Stimulated activated CD4-positive, alpha-beta T cell treated with anti-CD3 and anti-CD28 coated beads, TNF-alpha, amount 100 ng/mL, for 24 hours (primary cell): ENCODE data around the gene FAM83B.
"Not testable (repeated sequence)": the region's sequence is repeated elsewhere in the genome, so short reads cannot be mapped to it uniquely, and the experiment has no call there.

Source experiments
- DNase-seq, 3 experiments: peaks; one replicate each; pipeline ENCODE4 v3.0.0-alpha.2; 2020; ENCODE audit warnings: low read depth in 3 of 3

FAM83B gene

GRCh38 chr6:54860132-54860531 lies 13.6 kb downstream of the FAM83B start:
- no peak for DNase-seq

- DNase-seq, result no peak
Observed at GRCh38 chr6:54860739-54861138, 14.2 kb downstream of the FAM83B start.

GRCh38 chr6:54861905-54862616 lies 15.5 kb downstream of the FAM83B start:
- DNase-seq, result no peak

- no peak for DNase-seq
Observed at GRCh38 chr6:54864272-54864671, 17.7 kb downstream of the FAM83B start.

- no peak for DNase-seq
Observed at GRCh38 chr6:54865091-54865631, 18.6 kb downstream of the FAM83B start.

GRCh38 chr6:54868556-54868955 lies 22.0 kb downstream of the FAM83B start:
- no peak for DNase-seq

- no peak for DNase-seq
Observed at GRCh38 chr6:54873599-54873998, 27.0 kb downstream of the FAM83B start.

- DNase-seq, result no peak
Observed at GRCh38 chr6:54874349-54875048, 27.9 kb downstream of the FAM83B start.

- no peak for DNase-seq
Observed at GRCh38 chr6:54875539-54875938, 29.0 kb downstream of the FAM83B start.

- no peak for DNase-seq
Observed at GRCh38 chr6:54876365-54876764, 29.8 kb downstream of the FAM83B start.

- no peak for DNase-seq
Observed at GRCh38 chr6:54876871-54877270, 30.3 kb downstream of the FAM83B start.

GRCh38 chr6:54877713-54878317 lies 31.2 kb downstream of the FAM83B start:
- DNase-seq, result no peak

- no peak for DNase-seq
Observed at GRCh38 chr6:54878718-54879117, 32.1 kb downstream of the FAM83B start.

- DNase-seq, result no peak
Observed at GRCh38 chr6:54879188-54879985, 32.8 kb downstream of the FAM83B start.

GRCh38 chr6:54881067-54881730 lies 34.6 kb downstream of the FAM83B start:
- DNase-seq, result no peak

GRCh38 chr6:54881891-54882290 lies 35.3 kb downstream of the FAM83B start:
- not testable (repeated sequence) for DNase-seq

GRCh38 chr6:54886932-54887584 lies 40.5 kb downstream of the FAM83B start:
- DNase-seq, result no peak

GRCh38 chr6:54891536-54891935 lies 45.0 kb downstream of the FAM83B start:
- no peak for DNase-seq

GRCh38 chr6:54892831-54893230 lies 46.3 kb downstream of the FAM83B start:
- DNase-seq, result no peak

GRCh38 chr6:54893818-54894217 lies 47.2 kb downstream of the FAM83B start:
- DNase-seq, result no peak

GRCh38 chr6:54896302-54896701 lies 49.7 kb downstream of the FAM83B start:
- no peak for DNase-seq
